ENCODE results near the gene SLF2. TPM values are rescaled to one million over a fixed set of nuclear protein-coding genes. Genes with fewer than 3 reads are reported as not detected.
A peak's percentile ranks its signal among the peaks of the same experiment; 100 is the strongest.

The SLF2 gene
- total RNA-seq, 1 donor from 2014 or later = 16.4 TPM

- Histone ChIP-seq H3K27ac (replicated peaks) (peak overlapping the region; percentile 76), H3K27me3 (ENCODE audit: low read depth) (no peaks in the 10 kb centered on the region), H3K36me3 (peaks cover 35% of the 10 kb centered on the region), H3K4me3 (no peak overlapping the region), H3K4me1 (peaks cover 76% of the 10 kb centered on the region), H3K9me3 (replicated peaks) (no peaks in the 10 kb centered on the region)
- TF ChIP-seq CTCF (IDR thresholded peaks at IDR 0.05; ENCODE audit: borderline replicate concordance) = no peak
- no peak for DNase-seq
- intact Hi-C loops (cut with micrococcal nuclease) = no loop called here
These were observed 96.2 kb downstream of the SLF2 start for GRCh38 chr10:101008823-101009423.

GRCh38 chr10:101010329-101010728 lies 97.6 kb downstream of the SLF2 start:
- intact Hi-C loops (cut with micrococcal nuclease) = no loop called here
- Histone ChIP-seq H3K27me3 (ENCODE audit: low read depth) (peaks cover 4% of the 10 kb centered on the region), H3K36me3 (peaks cover 22% of the 10 kb centered on the region), H3K4me1 (peaks cover 65% of the 10 kb centered on the region), H3K27ac (replicated peaks) (no peak overlapping the region), H3K9me3 (replicated peaks) (no peaks in the 10 kb centered on the region), H3K4me3 (no peak overlapping the region)
- TF ChIP-seq CTCF (IDR thresholded peaks at IDR 0.05; ENCODE audit: borderline replicate concordance) = no peak
- DNase-seq = no peak

- Histone ChIP-seq H3K27me3 (ENCODE audit: low read depth) (peaks cover 18% of the 10 kb centered on the region), H3K4me1 (peaks cover 52% of the 10 kb centered on the region), H3K9me3 (replicated peaks) (no peaks in the 10 kb centered on the region), H3K36me3 (peaks cover 7% of the 10 kb centered on the region), H3K27ac (replicated peaks) (peak overlapping the region; percentile 74), H3K4me3 (no peak overlapping the region)
- TF ChIP-seq CTCF (IDR thresholded peaks at IDR 0.05; ENCODE audit: borderline replicate concordance) = peak; percentile 31
- intact Hi-C loops (cut with micrococcal nuclease) = no loop called here
- DNase-seq = no peak
These were observed 99.0 kb downstream of the SLF2 start for GRCh38 chr10:101011517-101012423.

- peaks cover 28% of the 10 kb centered on the region for H3K27me3 ChIP-seq (ENCODE audit: low read depth)
- H3K9me3 ChIP-seq (replicated peaks) = no peaks in the 10 kb centered on the region
- H3K4me3 ChIP-seq = no peak overlapping the region
- peak; percentile 87 for DNase-seq
- peaks cover 43% of the 10 kb centered on the region for H3K4me1 ChIP-seq
- intact Hi-C loops (cut with micrococcal nuclease) = no loop called here
- H3K27ac ChIP-seq (replicated peaks) = peak overlapping the region; percentile 74
- TF ChIP-seq CTCF (IDR thresholded peaks at IDR 0.05; ENCODE audit: borderline replicate concordance) = peak; percentile 96
- no peaks in the 10 kb centered on the region for H3K36me3 ChIP-seq
These were observed 100.0 kb downstream of the SLF2 start for GRCh38 chr10:101012525-101013364.

- Histone ChIP-seq H3K4me3 (no peak overlapping the region), H3K4me1 (peaks cover 38% of the 10 kb centered on the region), H3K27me3 (ENCODE audit: low read depth) (peaks cover 34% of the 10 kb centered on the region), H3K27ac (replicated peaks) (peak overlapping the region; percentile 74), H3K9me3 (replicated peaks) (no peaks in the 10 kb centered on the region), H3K36me3 (no peaks in the 10 kb centered on the region)
- TF ChIP-seq CTCF (IDR thresholded peaks at IDR 0.05; ENCODE audit: borderline replicate concordance) = no peak
- intact Hi-C loops (cut with micrococcal nuclease) = no loop called here
- DNase-seq = no peak
These were observed 100.6 kb downstream of the SLF2 start for GRCh38 chr10:101013365-101013825.

All from left ventricle myocardium inferior (tissue), 1 donor.